ENCODE data around the gene PGPEP1. TPM values are rescaled to one million over a fixed set of nuclear protein-coding genes. Genes with fewer than 3 reads are reported as not detected.
"Not testable (repeated sequence)": the region's sequence is repeated elsewhere in the genome, so short reads cannot be mapped to it uniquely, and the experiment has no call there.

PGPEP1 gene
- polyA plus RNA-seq, 1 donor: 27.2 TPM

DNA sequence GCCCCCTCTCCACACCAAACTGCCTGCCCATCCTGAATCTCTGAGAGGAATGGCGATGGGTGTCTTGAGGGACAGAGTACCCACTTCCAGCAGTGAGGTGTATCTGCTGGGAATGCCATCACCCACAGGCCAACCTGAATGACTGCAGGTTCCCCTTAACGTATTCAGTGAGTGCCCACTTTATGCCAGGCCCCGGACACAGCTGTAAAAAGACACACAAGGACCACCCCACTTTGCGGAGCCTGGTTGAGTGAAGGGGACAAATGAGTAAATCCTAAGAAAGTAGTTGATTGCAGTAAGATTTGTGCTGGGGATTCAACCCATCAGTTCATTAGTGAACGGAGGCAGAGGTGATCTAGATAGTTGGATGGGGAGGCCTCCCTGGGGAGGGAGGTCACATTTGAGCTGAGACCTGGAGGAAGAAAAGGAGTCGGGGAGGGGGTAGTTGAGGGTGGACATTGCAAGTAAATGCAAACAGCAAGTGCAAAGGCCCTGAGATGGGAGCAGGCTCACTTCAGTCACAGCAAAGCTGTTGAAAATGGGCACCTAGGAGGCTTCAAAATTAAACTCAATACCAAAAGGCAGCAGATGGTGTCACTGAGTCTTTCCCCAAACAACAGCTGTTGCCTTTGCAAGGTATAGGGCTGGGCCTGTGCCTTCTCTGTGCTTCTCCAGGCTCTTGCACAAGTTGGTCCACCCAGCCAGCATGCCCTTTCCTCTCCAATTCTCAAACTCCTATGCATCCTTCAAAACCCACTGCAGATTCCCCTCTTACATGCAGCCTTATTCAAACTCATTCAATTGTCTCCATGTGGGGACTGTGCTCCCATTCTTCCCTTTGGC lies 49.9 kb downstream of the PGPEP1 start:
- DNase-seq: no peak

DNA sequence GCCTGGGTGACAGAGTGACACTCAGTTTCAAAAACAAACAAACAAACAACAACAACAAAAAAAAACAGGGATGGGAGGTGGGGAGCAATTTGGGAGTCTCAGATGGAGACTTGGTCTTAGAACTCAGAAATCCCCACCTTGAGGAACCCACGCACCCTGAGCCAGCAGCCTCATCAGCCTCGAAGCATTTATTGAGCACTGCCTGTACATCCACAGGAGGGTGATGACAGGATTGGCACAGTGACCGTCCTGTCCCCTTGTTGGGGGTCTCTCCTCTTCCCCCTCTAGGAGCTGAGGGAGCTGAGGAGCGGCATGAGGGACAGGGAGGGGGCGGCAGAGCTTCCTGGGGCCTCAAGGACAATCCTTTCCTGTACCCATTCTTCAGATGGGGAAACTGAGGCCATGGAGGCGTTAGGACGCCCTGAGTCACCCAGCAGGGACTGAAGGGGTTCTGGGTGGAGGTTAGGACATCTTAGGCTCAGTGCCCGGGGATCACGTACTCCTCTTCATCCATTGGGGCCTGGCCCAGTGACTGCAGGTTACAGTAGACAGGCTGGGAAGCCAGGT lies 51.2 kb downstream of the PGPEP1 start:
- no peak for DNase-seq

DNA sequence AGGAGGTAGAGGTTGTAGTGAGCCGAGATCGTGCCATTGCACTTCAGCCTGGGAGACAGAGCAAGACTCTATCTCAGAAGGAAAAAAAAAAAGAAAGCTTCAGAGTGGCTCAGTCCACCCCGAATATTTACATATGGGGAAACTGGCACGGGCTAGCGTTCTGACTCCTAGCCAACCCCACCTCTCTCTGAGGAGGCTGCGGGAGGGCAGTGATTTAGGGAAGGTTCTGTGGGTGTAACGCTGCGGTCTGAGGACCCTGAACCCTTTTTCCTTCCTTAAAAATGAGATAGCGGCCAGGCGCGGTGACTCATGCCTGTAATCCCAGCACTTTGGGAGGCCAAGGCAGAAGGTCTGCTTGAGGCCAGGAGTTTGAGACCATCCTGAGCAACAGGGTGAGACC lies 52.0 kb downstream of the PGPEP1 start:
- DNase-seq: no peak

DNA sequence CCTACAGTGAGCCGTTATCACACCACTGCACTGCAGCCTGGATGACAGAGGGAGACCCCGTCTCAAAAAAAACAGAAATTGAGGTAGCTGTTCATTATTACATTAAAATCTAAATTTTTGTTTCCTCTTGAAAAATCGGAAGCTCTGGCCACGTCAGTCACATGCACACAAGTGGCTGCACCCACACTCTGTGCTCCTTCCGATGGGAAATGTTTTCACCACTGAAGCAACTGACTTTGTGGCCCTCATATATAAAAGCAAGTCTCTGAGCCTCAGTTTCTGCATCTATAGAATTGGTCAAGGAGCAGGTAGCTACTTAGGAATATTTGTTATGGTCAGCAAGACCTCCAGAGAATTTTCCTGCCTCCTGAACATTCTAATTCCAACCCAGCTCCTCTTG lies 52.5 kb downstream of the PGPEP1 start:
- no peak for DNase-seq

DNA sequence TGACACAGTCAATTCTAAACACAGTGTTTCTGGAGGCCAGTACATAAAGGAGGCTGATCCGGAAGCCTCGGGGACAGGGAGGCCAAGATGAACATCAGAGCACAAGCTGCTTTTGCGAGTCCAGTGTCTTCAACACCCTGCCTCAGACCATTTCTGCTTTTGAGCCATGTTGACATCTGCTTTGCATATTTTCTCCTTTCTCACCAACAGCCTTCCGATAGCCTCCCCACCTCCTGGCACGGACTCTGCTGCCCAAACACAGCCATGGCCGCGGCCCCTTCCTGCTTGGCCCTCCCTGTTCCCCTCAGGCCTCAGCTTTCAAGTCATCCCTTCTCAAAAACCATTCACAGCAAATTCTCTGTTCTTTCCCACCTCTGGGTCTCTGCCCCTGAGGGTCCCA lies 53.4 kb downstream of the PGPEP1 start:
- DNase-seq: no peak

DNA sequence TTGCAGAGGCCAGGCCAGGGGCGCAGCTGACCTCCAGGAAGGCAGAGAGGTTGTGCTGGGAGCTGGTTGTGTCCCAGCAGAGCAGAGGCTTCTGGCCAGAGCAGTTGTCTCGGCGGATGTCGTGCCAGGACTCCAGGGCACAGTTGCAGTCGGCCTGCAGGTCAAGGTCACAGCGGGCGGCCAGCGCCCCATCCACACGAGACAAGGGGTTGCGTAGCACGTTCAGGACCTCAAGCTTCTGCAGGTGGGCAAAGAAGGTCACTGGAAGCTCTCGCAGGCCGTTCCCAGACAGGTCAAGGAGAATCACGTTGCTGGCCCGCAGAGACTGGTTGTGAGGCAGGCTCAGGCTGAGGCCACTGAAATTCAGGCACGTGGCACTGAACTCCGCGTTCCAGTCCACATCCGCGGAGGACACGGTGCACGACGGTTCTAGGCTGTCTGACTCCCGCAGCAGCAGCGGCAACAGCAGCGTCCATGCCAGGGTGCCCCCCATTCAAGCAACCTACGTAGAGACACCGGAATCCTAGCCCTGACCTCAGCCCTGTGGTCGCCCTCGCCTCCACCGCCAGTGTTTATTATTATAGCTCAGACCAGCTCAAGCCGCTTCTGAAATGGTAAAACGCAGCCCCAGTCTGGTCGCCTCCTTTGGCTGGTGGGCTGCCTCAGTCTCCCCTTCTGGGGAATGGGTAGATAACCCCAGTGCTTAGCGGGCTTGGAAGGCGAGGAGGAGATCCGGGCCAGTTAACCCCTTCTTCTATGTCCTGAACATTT lies 56.3 kb downstream of the PGPEP1 start:
- no peak for DNase-seq

DNA sequence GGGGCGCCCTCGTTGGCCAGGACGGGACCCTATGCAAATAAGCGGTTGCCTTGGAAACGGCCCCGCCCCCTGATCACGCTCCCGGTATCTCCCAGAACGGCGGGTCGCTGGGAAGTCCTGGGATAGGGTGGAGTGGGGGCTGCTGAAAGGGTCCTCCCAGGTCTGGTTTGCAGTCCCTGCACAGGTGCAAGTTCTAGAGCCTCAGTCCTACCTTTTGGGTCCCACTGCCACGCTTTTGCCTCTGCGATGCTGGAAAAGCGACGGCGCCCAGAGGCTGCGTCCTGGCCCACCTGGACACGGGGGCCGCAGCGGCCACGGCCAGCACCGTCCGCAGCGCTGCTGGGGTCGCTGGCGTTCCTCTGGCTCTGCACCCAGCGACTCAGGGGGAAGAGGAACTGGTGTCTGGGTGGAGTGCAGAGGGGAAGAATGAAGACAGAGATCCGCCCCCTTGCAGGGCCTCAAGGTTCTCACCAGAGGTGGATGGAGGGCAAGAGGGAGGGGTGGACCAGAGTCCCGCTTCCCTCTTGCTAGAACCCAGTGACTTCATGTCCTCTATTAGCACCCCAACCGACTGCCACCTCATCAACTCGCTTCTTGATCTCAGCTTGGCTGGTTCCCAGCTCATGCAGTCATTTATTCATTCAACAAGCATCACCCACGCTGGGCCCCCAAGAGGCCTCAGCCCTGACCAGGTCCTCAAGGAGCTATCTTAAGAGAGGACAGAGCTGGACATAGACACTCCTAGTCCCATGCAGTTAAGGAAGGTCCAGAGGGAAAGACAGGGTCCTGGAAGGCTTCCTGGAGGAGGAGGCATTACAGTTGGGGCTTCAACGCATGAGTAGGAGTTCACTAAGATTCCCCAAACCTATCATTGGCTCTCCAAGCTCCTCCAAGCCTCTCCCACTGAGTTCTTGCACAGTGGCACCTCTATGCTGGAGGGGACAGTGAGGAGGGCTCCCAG lies 57.1 kb downstream of the PGPEP1 start, which contains the start of gene LRRC25:
LRRC25 (minus strand) TSS at position 381 of the 961 bp plus-strand sequence. CDS start 659 bp downstream, outside the sequence.
- DNase-seq: no peak

DNA sequence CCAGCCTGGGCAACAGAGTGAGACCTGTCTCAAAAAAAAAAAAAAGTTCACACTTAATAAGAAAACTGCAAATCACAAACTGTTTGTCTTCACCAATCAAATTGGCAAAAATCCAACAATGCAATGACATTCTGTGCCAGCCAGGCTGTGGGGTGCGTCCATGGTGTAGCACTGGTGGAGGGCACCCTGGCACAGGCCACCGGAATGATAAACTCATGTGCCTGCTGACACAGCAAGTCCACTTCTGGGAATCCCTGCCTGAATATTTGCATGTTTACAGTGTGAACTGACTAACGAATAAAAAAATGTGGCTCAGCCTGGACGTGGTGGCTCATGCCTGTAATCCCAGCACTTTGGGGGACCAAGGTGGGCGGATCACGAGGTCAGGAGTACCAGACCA lies 58.6 kb downstream of the PGPEP1 start:
- DNase-seq: no peak

DNA sequence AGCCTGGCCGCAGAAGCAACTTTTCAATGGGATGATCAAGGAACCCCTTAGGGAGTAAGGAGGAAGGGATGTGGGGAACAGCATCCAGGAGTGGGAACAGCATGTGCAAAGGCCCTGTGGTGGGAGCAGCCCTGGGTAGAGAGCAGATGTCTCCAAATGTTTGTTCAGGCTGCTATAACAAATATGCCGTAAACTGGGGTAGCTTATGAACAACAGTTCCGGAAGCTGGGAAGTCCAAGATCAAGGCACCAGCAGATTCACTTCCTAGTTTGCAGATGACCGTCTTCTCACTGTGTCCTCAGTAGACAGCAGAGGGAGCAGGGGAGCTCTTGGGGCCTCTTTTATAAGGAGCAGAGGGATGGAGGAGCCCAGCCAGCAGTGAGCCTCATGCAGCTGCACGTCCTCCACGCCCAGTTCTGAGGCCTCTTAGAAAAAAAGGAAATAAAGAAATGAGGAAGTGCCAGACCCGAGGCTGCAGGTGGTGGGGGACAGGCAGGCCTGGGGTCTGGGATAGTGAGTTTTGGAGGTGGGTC lies 61.2 kb downstream of the PGPEP1 start:
- DNase-seq: no peak

DNA sequence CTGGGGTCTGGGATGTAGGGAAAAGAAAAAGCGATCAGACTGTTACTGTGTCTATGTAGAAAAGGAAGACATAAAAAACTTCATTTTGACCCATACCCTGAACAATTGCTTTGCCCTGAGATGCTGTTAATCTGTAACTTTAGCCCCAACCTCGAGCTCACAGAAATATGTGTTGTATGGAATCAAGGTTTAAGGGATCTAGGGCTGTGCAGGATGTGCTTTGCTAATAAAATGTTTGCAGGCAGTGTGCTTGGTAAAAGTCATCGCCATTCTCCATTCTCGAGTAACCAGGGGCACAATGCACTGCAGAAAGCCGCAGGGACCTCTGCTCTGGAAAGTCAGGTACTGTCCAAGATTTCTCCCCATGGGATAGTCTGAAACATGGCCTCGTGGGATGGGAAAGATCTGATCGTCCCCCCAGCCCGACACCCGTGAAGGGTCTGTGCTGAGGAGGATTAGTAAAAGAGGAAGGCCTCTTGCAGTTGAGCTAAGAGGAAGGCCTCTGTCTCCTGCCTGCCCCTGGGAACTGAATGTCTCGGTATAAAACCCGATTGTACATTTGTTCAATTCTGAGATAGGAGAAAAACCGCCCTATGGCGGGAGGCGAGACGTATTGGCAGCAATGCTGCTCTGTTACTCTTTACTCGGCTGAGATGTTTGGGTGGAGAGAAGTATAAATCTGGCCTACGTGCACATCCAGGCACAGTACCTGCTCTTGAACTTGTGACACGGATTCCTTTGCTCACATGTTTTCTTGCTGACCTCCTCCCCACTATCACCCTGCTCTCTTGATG lies 62.3 kb downstream of the PGPEP1 start:
- DNase-seq: not testable (repeated sequence)

DNA sequence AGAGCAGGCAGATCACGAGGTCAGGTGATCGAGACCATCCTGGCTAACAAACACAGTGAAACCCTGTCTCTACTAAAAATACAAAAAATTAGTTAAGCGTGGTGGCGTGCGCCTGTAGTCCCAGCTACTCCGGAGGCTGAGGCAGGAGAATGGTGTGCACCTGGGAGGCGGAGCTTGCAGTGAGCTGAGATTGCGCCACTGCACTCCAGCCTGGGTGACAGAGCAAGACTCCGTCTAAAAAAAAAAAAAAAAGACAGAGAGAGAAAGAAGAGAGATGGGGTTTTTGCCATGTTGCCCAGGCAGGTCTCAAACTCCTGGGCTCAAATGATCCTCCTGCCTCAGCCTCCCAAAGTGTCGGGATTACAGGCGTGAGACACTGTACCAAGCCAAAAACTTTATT lies 65.4 kb downstream of the PGPEP1 start:
- DNase-seq: not testable (repeated sequence)

DNA sequence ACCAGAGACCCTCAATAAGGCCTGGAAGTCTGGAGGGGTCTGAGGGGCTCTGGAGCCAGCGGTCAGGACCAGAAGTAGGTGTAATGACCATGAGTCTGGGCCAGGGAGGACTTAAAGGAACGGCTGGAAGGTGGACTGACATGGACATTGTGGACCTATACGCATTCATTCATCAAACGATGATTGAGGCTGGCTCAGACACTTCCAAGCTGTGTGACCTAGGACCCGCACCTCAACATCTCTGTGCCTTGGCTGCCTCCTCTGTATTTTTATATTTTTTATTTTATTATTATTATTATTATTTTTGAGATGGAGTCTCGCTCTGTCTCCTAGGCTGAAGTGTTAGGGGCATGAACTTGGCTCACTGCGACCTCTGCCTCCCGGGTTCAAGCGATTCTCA lies 66.4 kb downstream of the PGPEP1 start:
- no peak for DNase-seq

DNA sequence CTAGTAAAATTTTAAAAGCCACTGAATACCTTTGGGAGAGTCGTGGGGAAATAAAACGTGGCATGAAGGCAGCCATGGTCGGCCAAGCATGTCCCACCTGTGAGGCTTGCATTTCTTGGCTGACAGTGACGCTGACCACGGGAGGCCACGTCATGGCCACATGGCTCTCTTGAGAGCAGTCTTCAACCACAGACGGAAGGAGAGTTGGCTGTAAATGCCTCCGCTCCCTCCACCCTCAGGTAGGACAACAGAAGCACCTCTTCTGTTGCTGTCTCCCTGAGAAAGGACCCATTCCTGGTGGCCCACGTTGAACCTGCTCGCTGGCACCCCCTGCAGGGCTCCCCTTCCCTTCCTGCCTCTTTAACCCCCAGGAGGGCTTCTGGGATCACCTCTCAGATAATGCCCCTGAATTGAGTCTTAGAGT lies 67.7 kb downstream of the PGPEP1 start:
- no peak for DNase-seq

DNA sequence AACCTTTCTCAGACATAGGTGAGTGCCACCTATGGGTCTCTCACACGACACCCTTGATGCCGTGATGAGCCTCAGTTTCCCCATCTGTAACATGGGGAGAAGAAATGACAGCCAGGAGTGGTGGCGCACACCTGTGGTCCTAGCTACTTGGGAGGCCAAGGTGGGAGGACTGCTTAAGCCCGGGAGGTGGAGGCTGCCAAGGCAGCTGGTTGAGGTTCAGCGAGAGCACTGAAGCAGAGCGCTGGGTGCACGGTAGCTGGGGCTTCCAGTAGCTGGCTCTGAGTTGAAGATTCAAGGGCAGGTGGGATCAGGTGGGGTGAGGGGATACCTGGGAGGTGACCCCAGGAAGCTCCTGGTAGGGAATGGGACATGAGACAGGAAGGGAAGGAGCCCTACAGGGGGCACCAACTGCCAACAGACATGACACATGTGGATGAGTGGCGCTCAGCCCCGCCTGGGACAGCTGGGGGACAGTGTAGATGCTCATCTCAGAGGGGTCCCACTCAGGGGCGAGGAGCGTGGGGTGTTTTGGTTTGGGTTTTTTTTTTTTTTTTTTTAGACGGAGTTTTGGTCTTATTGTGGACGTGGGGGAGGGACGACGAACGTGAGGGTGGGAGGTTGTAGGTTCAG lies 72.3 kb downstream of the PGPEP1 start:
- DNase-seq: no peak

DNA sequence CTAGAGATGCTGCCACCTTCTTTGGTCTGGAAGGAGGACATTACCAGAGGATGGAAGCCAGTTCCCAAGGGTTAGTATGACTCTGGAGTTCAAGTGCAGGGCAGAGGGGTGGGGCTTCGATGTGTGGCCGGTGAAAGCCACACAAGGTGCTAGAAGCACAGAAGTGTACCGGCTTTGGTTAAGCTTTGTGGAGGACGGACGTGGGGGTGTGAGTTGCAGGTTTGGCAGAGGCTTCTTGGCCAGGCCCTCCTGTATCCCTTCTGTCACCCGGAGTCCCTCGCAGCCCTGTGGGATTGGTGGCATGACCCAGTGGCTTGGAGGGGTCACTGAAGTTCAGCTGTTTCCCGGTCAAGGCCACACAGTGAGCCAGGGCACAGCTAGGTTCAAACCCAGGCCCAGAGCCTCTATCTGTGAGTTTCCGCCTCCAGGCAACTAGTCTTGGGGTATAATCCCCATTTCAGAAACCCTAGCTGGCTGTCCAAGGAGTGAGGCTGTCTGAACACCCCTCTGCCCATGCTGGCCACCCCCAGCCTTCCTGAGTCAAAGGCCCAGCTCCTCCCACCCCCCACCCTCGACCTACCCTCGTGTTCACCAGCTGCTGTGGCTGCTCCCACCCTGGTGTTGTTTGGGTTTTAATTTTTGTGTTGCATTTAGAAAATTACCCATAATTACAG lies 74.2 kb downstream of the PGPEP1 start:
- no peak for DNase-seq

DNA sequence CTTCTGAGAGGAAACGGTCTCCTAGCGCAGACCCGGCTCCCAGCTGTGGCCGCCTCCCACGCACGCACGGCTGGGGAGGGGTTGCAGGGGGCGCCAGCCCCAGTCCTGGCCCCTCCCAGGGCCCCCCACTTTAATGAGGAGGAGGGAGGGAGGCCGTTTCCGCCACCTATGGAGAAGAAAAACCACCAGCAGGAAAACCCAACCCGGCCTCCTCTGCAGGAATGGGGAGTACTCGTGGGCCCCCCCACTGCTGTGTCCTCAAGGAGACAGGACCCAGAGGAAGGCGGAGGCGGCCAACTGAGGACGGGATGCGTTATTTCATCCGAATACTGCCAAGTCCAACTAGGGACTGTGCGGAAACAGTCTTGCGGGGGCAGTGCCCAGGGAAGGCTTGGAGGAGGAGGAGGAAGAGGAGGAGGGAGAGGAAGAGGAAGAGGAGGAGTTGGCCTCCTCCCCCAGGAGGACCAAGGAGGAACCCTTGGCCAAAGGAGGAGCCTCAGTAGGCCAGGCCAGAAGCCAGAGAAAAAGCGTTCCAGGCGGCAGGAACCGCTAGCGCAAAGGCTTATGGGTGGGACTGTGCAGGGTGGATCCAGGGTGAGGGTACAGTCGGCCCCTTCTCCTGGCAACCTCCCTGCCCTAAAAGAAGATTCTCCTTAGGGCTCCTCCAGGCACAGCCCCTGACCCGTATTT lies 74.9 kb downstream of the PGPEP1 start:
- DNase-seq: peak; percentile 84

DNA sequence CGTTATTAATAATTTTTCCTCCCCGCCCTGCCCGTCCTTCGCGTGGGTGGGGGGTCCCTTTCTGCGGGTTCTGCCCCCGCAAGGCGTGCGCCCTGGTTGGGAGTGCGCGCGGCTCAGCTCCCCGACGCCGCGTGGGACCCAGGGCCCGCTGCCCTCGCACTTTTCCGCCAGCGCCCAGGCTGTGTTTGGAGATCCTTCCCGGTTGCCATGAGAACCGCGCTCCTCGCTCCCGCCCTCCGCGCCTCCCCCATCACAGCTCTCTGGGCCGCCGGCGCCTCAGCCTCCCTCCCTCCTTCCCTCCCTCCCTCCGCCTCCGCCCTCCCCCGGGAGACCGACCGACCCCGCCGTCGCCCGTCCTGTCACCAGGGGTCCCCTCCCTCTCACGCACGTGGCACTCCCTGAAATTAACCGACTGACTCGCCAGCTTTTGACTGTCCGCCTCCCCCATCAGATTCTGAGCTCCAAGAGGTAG lies 76.4 kb downstream of the PGPEP1 start:
- peak; percentile 92 for DNase-seq

DNA sequence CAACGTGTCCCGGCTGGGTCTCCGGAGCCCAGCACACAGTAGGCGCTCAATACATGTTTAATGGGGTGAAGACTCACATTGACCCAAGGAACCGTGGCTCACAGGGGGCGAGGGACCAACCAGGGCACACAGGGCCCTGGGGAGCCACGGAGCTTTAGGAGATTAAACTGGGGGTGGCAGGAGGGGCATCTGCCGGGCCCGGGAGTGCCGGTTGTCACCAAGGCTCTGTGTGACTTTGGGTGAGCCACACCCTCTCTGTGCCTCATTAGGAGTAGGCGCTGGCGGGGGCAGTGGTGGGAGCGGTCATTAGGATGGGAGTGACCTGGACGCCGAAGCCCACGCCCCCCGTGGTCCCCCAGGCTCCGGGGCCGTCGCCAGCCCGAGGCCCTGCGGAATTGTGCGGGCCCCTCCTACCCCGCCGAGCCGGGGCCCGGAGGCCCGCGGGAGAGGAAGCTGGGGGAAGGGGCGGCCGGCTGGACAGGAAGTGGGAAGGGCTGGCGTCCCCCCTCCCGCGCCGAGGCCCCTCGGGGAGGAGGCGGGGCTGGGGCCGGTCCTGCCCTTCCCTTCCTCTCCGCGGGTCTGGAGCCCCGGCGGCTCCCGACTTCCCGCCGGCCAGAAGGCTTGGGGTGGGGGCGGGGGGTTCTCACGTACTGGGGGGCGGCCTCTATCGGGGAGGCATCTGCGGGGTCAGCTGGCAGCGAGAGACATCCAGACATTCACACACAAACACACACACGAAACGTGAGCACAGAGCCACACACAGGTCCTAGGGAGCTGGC lies 77.0 kb downstream of the PGPEP1 start:
- peak; percentile 83 for DNase-seq

All from left kidney (tissue), 2 donors.